ENCODE data around the gene PBXIP1.

DNA sequence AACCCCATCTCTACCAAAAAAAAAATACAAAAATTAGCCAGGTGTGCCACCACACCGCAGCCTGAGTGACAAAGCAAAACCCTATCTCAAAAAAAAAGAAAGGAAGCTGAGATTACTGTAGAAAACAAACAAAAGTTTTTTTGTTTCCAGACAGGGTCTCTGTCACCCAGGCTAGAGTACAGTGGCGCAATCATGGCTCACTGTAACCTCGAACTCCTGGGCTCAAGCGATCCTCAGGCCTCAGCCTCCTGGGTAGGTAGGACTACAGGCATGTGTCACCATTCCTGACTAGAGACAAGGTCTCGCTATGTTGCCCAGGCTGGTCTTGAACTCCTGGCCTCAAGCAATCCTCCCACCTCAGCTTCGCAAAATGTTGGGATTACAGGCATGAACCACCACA is 8.5 kb upstream of the PBXIP1 start:
- TF ChIP-seq, protein P1, sequence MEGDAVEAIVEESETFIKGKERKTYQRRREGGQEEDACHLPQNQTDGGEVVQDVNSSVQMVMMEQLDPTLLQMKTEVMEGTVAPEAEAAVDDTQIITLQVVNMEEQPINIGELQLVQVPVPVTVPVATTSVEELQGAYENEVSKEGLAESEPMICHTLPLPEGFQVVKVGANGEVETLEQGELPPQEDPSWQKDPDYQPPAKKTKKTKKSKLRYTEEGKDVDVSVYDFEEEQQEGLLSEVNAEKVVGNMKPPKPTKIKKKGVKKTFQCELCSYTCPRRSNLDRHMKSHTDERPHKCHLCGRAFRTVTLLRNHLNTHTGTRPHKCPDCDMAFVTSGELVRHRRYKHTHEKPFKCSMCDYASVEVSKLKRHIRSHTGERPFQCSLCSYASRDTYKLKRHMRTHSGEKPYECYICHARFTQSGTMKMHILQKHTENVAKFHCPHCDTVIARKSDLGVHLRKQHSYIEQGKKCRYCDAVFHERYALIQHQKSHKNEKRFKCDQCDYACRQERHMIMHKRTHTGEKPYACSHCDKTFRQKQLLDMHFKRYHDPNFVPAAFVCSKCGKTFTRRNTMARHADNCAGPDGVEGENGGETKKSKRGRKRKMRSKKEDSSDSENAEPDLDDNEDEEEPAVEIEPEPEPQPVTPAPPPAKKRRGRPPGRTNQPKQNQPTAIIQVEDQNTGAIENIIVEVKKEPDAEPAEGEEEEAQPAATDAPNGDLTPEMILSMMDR (IDR thresholded peaks at IDR 0.05), result no peak
- TF ChIP-seq POLR2A (IDR thresholded peaks at IDR 0.05), result no peak
- no peak for TF ChIP-seq EP300 (IDR thresholded peaks at IDR 0.05)
